ENCODE results near the gene CHEK1.

- TF ChIP-seq CTCF (IDR thresholded peaks at IDR 0.05): no peak
- no peak for TF ChIP-seq POLR2A (IDR thresholded peaks at IDR 0.05)
Observed at GRCh38 chr11:125600663-125601062, 24.3 kb upstream of the CHEK1 start.

All from testis (tissue), 2 donors.